ENCODE measurements around the gene SGCG. TPM values are rescaled to one million over a fixed set of nuclear protein-coding genes. Genes with fewer than 3 reads are reported as not detected.

The SGCG gene
- polyA plus RNA-seq, 1 donor from 2014 or later = not detected

DNA sequence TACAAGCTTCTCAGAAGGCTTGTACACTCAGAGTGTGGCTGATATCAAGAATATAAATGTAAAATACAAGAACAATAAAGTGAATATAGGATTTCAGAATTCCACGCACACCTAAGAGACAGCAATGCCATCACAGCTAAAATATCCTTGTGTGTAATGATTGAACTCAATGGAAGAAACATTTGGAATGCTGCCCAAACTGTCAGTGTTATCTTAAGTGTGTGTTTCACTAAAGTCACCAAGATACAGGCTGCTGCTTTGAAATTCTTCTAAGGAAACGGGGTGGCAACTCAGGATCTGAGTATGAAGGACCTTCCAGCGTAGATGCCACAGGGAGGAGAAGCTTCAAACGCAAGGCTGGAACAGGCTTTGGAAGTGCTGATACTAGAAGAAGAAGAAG, 86.8 kb downstream of the SGCG start:
- TF ChIP-seq POLR2AphosphoS5 (IDR thresholded peaks at IDR 0.05) (no peak), EP300 (conservative IDR thresholded peaks at IDR 0.05; ENCODE audit: poor library complexity, severe bottlenecking) (no peak), RAD21 (conservative IDR thresholded peaks at IDR 0.05) (no peak), TAF1 (IDR thresholded peaks at IDR 0.05; ENCODE audit: low read depth) (no peak), EZH2 (IDR thresholded peaks at IDR 0.05; ENCODE audit: borderline replicate concordance, insufficient read depth, low read length, poor library complexity, severe bottlenecking) (no peak), MXI1 (conservative IDR thresholded peaks at IDR 0.05; ENCODE audit: poor library complexity, severe bottlenecking) (no peak), SMC3 (conservative IDR thresholded peaks at IDR 0.05; ENCODE audit: poor library complexity) (no peak)
- TF ChIP-seq, protein P1, sequence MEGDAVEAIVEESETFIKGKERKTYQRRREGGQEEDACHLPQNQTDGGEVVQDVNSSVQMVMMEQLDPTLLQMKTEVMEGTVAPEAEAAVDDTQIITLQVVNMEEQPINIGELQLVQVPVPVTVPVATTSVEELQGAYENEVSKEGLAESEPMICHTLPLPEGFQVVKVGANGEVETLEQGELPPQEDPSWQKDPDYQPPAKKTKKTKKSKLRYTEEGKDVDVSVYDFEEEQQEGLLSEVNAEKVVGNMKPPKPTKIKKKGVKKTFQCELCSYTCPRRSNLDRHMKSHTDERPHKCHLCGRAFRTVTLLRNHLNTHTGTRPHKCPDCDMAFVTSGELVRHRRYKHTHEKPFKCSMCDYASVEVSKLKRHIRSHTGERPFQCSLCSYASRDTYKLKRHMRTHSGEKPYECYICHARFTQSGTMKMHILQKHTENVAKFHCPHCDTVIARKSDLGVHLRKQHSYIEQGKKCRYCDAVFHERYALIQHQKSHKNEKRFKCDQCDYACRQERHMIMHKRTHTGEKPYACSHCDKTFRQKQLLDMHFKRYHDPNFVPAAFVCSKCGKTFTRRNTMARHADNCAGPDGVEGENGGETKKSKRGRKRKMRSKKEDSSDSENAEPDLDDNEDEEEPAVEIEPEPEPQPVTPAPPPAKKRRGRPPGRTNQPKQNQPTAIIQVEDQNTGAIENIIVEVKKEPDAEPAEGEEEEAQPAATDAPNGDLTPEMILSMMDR (IDR thresholded peaks at IDR 0.05; ENCODE audit: poor library complexity, severe bottlenecking) = no peak
- TF ChIP-seq, protein P2, sequence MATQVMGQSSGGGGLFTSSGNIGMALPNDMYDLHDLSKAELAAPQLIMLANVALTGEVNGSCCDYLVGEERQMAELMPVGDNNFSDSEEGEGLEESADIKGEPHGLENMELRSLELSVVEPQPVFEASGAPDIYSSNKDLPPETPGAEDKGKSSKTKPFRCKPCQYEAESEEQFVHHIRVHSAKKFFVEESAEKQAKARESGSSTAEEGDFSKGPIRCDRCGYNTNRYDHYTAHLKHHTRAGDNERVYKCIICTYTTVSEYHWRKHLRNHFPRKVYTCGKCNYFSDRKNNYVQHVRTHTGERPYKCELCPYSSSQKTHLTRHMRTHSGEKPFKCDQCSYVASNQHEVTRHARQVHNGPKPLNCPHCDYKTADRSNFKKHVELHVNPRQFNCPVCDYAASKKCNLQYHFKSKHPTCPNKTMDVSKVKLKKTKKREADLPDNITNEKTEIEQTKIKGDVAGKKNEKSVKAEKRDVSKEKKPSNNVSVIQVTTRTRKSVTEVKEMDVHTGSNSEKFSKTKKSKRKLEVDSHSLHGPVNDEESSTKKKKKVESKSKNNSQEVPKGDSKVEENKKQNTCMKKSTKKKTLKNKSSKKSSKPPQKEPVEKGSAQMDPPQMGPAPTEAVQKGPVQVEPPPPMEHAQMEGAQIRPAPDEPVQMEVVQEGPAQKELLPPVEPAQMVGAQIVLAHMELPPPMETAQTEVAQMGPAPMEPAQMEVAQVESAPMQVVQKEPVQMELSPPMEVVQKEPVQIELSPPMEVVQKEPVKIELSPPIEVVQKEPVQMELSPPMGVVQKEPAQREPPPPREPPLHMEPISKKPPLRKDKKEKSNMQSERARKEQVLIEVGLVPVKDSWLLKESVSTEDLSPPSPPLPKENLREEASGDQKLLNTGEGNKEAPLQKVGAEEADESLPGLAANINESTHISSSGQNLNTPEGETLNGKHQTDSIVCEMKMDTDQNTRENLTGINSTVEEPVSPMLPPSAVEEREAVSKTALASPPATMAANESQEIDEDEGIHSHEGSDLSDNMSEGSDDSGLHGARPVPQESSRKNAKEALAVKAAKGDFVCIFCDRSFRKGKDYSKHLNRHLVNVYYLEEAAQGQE (IDR thresholded peaks at IDR 0.05; ENCODE audit: borderline replicate concordance) = no peak
- Histone ChIP-seq H2AFZ (ENCODE audit: low read depth, low read length) (no peak overlapping the region), H3K4me2 (ENCODE audit: low read length) (no peak overlapping the region), H3K27me3 (ENCODE audit: insufficient read depth, low read depth, low read length) (no peaks in the 10 kb centered on the region), H4K20me1 (ENCODE audit: insufficient read depth) (no peaks in the 10 kb centered on the region), H3K4me3 (ENCODE audit: low read length) (no peak overlapping the region), H3K9me2 (ENCODE audit: insufficient read depth, low read length) (no peaks in the 10 kb centered on the region), H3K36me3 (ENCODE audit: insufficient read depth, low read length) (no peaks in the 10 kb centered on the region), H3K79me2 (replicated peaks; ENCODE audit: insufficient read depth, low read length) (no peaks in the 10 kb centered on the region), H3F3A (ENCODE audit: insufficient read depth, low read length, poor library complexity, severe bottlenecking) (no peaks in the 10 kb centered on the region), H3K27ac (ENCODE audit: low read length) (no peak overlapping the region), H3K9me3 (ENCODE audit: low read length) (no peaks in the 10 kb centered on the region), H3K9ac (ENCODE audit: low read length) (no peak overlapping the region)

DNA sequence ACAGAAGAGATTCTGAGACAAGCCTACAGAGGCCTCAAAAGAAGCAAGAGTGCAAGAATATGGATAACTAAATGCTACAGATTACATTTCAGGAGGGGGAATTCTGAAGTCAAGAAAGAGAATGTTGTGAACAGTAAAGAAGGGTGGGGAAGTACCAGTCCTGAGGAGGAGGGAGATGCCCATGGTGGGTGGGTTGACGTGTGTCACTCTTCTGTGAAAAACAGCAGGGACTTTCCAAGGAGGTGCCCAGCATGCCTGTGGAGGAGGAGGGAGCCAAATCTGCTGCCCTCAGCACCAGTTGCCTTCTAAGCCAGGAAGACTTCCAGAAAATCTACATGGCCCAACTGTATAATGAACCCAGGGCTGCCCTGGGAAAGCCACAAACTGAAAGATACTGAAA, 87.7 kb downstream of the SGCG start:
- no peaks in the 10 kb centered on the region for H3K27me3 ChIP-seq (ENCODE audit: insufficient read depth, low read depth, low read length)
- no peak overlapping the region for H3K4me2 ChIP-seq (ENCODE audit: low read length)
- H3F3A ChIP-seq (ENCODE audit: insufficient read depth, low read length, poor library complexity, severe bottlenecking) = no peaks in the 10 kb centered on the region
- H3K36me3 ChIP-seq (ENCODE audit: insufficient read depth, low read length) = no peaks in the 10 kb centered on the region
- H2AFZ ChIP-seq (ENCODE audit: low read depth, low read length) = no peak overlapping the region
- H3K9me2 ChIP-seq (ENCODE audit: insufficient read depth, low read length) = no peaks in the 10 kb centered on the region
- no peak overlapping the region for H3K27ac ChIP-seq (ENCODE audit: low read length)
- no peaks in the 10 kb centered on the region for H3K79me2 ChIP-seq (replicated peaks; ENCODE audit: insufficient read depth, low read length)
- no peak overlapping the region for H3K9ac ChIP-seq (ENCODE audit: low read length)
- no peak overlapping the region for H3K4me3 ChIP-seq (ENCODE audit: low read length)
- TF ChIP-seq POLR2AphosphoS5 (IDR thresholded peaks at IDR 0.05) = no peak
- TF ChIP-seq, protein P1 (IDR thresholded peaks at IDR 0.05; ENCODE audit: poor library complexity, severe bottlenecking) = no peak
- H4K20me1 ChIP-seq (ENCODE audit: insufficient read depth) = no peaks in the 10 kb centered on the region
- no peaks in the 10 kb centered on the region for H3K9me3 ChIP-seq (ENCODE audit: low read length)
